GM18868 (cell line): Measurements from ENCODE around the gene DFFA.
"Not testable (repeated sequence)": the region's sequence is repeated elsewhere in the genome, so short reads cannot be mapped to it uniquely, and the experiment has no call there.

Experiments
- ATAC-seq: cut with Tn5 transposase; IDR thresholded peaks from one replicate; pipeline ENCODE4 v1.9.1; 2021; ENCODE audit warnings: mild to moderate bottlenecking, moderate library complexity; ENCODE audit not compliant: unreplicated experiment

Gene DFFA

DNA sequence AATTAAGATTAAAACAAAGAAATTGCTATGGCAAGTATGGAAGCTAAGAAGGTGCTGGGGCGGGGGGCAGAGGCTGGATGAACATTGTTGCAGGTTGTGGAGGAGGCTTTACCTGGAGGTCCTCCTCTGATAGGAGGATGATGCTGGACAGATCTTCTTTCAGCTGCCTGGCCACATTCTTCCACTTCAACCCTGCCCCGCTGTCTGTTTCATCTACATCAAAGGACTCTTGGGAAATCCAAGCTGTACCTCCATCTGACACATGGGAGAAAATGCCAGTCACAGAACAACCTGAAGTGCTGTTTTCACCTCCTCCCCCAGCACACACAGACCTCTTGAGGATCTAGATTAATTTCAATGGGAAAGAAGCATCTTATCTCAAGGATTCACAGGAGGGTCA, 5.3 kb downstream of the DFFA start:
- ATAC-seq, result no peak

DNA sequence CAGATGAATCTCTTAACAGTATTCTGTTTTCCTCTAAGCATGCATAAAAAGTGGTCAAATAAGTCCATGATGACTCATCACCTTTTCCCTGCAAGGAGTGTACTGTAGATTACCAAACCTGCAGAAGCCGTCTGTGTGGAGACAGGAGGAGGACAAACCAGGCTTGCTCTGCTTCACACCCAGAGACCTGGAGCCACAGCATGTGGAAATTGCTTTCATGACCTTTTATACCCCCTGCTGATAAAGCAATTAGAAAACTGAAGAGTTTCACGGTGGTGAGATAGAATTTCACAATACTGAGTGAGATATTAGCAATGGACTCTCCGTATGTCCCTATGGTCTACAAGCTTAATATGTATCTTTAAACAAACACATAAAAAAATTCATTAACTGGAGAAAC, 13.1 kb downstream of the DFFA start:
- no peak for ATAC-seq

DNA sequence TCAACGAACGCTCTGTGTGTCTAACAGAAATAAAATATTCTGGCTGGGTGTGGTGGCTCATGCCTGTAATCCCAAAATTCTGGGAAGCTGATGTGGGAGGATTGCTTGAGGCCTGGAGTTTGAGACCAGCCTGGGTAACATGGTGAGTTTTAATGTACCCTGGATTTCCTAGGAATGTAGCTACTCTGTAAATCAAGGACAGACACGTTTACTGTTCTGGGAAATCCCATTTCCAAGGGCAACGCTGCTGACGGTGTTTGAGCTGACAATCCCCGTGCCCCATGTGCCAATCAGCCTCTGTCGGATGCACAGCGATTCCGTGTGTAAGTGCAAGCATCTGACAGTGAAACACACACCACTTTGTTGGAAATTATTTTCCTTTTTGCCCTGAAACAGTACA, 14.5 kb downstream of the DFFA start:
- ATAC-seq, result no peak

DNA sequence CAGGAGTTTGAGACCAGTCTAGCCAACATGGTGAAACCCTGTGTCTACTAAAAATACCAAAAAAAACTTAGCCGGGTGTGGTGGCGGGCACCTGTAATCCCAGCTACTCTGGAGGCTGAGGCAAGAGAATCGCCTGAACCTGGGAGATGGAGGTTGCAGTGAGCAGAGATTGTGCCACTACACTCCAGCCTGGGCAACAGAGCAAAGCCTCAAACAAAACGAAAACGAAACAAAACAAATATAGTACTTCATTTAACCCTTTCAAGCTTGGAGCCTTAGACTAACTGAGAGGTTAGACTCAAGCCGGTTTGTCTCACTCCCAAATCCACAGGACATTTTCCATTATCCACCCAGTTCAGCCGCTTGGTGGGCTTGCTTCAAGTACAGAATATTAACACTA, 14.9 kb downstream of the DFFA start:
- not testable (repeated sequence) for ATAC-seq

DNA sequence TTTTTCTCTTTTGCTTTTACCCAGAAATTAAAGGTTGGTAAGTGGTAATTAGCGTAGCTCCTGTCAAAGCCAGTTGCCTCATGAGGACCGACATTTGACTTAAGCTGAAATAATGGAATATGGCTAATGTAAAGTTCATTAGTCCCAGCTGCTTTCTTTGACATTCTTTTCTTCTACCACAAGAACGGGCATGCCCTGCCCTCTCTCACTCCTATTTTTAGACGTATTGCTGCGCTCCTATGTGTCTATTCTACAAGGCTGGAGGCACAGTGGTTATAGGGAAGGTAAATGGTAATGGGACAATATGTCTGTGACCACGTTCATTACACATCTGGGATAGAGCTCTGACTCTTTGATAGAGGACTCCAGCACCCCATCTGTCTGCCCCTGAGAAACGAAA, 15.7 kb downstream of the DFFA start:
- ATAC-seq, result no peak

DNA sequence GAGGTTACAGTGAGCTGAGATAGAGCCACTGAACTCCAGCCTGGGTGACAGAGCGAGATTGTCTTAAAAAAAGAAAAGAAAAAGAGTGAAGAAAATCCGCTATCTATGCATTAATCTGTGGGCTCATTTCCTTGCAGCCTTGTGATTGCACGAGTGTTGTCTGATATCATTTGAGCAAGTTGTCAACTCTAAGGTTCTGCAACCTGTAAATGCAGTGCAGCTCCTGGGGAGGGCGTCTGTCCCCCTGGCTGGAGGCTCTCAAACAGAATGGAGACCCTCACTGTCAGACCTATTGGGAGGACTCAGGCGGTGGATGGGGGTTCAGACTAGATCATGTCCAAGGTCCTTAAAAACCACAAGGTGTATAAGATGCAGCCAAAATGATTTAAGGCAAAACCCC, 16.3 kb downstream of the DFFA start:
- no peak for ATAC-seq

DNA sequence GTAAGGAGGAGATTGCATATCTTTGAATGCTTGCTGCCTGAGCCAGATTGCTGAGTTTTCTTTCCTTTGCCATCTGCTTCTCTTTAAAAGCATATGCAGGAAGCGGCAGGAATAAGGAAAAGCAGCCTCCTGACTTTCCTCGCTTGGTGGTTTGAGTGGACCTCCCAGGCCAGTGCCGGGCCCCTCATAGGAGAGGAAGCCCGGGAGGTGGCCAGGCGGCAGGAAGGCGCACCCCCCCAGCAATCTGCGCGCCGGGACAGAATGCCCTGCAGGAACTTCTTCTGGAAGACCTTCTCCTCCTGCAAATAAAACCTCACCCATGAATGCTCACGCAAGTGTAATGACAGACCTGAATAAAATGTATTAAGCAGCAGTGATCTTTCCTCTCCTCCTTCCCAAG, 21.0 kb downstream of the DFFA start:
- ATAC-seq, result no peak

DNA sequence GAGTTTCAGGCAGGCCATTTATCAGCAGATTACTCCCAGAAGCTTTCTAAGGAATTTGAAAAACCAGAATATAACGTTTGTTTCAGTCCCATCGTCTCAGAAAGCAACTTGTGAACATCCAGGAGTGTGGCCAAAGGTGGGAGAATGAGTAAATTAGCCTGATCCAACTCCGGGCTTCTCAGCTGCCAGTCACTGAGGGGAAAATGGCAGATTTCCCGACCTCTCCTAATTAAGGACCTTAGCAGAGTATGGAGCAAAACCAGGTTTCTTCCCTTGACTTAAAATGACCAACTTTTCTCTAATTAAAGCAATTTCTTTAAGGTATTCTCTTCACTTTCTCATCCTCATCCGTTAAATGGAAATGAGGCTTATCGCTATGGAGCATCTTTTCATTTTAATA, 21.5 kb downstream of the DFFA start:
- ATAC-seq, result no peak

DNA sequence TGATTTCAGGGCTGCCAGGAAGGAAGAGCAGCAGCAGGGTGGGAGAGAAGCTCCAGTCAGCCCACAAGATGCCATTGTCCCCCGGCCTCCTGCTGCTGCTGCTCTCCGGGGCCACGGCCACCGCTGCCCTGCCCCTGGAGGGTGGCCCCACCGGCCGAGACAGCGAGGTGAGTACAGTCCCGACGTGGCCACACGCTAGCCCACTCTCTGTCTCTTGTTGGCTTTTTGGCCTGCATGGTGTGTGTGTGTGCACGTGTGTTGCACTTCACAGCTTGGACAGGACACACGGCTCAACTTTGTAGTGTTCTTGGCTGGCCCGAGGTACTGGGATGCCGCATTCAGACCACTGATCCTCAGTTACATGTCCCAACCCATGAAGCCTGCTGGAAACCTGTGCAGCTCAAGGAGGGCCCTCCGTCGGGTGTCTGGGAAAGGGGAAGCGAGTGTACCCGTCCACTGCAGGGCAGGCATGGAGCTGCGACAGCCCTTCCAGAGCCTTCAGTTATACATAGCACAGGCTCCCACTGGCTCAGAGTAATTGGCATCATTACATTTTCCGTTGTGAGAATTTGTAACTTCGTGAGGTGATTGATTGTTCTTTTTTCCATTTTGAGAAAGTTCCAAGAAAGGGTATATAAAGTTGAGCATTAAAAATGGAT, 22.0 kb downstream of the DFFA start:
- no peak for ATAC-seq

DNA sequence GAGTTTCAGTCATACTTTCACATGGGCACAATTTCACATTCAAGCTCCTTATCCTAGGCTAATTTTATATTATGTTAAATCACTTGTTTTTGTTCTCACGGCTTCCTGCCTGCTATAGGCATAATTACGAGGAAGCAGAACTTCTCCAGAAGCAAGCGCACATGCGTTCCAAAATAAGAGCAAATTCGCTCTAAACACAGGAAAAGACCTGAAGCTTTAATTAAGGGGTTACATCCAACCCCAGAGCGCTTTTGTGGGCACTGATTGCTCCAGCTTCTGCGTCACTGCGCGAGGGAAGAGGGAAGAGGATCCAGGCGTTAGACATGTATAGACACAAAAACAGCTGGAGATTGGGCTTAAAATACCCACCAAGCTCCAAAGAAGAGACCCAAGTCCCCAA, 22.6 kb downstream of the DFFA start, which contains the start of gene CORT:
Gene CORT (plus strand): TSS at position 281 of the 400 bp plus-strand sequence. CDS start 193 bp downstream, outside the sequence.
- ATAC-seq, result no peak

DNA sequence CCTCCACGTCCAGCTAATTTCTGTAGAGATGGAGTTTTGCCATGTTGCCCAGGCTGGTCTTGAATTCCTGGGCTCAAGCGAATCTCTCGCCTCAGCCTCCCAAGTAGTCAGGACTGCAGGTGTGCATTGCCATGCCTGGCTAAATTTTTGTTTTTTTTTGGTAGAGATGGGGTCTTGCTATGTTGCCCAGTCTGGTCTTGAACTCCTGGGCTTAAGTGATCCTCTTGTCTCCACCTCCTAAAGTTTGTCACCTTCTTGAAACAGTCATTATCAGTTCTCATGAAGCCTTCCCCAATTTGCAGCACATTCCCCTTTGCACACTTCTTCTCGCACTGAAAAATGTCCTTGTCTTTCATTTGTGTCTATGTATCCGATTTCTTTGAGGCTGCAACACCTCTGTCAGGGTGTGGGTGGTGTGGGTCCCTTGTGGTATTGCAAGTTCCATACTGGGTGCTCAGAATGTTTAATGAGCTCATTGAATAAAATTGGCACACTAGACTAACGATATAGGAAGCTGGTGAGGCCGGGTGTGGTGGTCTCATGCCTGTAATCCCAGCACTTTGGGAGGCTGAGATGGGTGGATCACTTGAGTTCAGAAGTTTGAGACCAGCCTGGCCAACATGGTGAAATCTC, 25.4 kb downstream of the DFFA start:
- no peak for ATAC-seq

DNA sequence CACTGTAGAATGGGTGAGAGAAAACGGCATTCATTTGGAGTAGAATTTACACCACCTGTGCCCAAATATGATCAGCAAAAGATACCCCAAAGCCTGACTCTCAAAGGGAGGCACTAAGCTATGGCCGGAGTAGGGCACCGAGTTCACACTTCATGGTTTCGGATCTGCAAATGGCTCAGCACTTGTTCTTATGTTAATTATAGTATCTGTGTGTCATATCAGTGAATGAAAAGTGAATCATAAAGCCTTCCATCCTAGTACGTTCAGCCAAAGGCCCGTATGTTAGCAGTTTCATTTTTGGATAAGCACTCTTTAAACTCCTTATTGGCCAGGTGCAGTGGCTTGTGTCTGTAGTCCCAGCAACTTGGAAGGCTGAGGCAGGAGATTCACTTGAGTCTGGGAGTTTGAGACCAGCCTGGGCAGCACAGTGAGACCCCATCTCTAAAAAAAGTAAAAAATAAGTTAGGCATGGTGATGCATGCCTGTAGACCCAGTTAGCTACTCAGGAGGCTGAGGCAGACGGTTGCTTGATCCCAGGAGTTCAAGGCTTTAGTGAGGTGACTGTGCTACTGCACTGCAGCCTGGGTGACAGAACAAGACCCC, 27.4 kb downstream of the DFFA start:
- no peak for ATAC-seq

DNA sequence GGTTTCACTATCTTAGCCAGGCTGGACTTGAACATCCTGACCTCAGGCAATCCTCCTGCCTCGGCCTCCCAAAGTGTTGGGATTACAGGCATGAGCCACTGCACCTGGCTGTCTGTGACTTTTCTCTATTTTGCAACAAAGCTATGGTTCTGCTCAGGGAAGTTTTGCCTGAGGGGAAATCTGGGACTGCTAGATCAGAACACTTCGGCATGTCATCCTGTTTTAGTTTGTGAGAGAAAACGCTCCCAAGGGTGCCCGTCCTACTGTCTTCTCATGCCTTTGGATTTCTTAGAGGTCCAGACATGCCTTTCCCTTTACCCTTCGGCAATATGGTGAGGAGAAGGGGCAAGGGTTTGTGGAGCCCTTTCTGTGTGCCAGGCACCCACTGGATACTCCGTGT, 28.1 kb downstream of the DFFA start:
- no peak for ATAC-seq

DNA sequence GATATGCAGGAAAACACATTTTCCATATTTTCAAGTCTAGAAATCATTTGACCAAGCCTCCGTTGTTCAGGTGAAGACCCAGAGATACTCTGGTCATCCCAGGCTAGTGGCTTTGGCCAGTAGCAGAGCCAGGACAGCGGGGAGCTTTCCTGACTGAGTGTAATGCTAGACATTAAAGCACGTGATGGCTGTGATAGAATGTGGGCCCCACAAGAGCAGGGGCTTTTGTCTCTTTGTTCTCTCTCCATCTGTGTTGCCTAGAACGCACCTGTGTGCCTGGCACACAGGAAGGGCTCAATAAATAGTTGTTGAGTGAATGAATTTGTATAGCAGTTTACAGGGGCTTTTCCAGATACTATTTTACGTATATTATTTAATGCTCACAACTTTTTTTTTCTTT, 31.5 kb downstream of the DFFA start:
- no peak for ATAC-seq

DNA sequence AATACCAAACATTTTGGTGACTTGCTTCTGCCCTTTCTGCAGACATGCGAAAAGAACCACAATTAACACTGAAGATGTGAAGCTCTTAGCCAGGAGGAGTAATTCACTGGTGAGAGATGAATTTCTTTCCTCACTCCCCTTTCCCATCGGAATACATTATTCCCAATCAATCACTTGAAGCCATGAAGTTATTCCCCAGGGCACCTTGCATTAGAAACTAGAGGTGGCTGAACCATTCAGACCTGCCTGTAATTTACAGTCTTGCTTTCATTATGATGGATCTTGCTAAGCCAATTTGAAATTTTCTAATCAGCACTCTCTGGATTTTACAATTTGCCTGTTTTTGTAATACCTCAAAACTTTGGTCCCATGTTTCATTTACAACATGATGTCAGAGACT, 32.0 kb downstream of the DFFA start:
- no peak for ATAC-seq

DNA sequence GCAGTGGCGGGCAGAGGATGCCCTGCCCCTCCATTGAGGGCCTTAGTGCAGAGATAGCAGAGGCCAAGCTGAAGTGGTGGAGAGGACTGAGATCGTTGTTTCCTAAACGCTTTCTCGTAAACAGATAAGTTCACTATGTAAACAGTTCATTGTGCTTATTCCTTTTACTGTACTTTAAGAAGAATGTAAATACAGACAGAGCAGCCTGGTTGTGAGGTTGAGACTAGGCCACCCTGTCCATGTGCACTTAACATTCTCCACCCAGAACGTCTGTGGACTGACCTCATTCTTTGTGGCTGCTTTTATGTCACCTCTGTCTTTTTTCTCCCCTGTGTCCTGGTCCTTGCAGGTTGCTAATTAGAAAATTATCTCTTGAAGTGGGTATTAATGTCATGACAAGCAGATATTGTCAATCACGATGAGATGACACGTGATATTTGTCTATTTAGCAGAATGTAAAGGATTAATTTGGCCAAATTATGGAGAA, 33.6 kb downstream of the DFFA start:
- ATAC-seq, result no peak

DNA sequence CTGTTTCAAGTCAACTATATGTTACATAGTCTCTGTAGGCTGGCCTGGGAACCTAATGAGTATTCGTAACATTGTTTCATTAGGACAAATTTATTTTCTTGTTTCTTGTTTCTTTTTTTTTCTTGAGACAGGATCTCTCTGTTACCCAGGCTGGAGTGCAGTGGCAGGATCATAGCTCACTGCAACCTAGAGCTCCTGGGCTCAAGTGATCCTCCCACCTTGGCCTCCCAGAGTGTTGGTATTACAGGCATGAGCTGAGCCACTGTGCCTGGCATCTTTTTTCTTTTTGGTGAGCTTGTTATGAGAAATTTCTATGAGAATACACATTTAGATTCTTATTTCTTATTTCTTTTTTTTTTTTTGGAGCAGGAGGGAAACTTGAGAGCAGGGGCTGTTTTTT, 35.3 kb downstream of the DFFA start:
- ATAC-seq, result no peak

DNA sequence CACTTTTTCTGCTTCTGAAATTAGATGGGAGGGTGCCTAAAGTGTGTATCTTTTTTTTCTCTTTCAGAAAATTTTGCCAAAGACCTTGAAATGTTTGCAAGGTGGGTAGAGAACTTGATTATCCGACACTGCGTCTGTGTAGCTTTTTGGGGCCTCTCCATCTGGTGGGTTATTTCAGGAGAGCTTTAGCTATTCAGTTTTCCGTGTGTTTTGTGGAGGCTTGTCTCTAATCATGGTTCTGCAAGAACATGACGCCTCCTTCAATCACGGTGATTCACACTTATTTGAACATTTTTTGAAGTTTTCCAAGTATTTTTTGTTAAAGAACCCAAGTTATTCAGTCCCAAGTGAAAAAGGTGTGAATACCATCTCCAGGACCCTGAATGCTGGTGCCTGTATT, 37.7 kb downstream of the DFFA start:
- ATAC-seq, result no peak

DNA sequence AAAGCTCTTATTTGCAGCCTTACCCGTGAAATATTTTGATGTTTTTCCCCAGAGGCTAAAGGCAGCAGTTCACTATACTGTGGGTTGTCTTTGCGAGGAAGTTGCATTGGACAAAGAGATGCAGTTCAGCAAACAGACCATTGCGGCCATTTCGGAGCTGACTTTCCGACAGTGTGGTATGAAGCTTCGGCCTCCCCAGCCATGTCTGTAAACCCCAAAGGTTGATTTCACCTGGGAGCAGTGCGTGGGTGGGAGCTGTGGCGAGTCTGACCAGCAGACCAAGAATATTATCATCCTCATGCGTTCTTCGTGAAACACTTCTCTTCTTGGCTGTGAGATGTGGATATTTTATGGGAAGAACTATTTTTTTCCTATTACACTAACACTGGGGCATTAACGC, 38.5 kb downstream of the DFFA start:
- no peak for ATAC-seq

DNA sequence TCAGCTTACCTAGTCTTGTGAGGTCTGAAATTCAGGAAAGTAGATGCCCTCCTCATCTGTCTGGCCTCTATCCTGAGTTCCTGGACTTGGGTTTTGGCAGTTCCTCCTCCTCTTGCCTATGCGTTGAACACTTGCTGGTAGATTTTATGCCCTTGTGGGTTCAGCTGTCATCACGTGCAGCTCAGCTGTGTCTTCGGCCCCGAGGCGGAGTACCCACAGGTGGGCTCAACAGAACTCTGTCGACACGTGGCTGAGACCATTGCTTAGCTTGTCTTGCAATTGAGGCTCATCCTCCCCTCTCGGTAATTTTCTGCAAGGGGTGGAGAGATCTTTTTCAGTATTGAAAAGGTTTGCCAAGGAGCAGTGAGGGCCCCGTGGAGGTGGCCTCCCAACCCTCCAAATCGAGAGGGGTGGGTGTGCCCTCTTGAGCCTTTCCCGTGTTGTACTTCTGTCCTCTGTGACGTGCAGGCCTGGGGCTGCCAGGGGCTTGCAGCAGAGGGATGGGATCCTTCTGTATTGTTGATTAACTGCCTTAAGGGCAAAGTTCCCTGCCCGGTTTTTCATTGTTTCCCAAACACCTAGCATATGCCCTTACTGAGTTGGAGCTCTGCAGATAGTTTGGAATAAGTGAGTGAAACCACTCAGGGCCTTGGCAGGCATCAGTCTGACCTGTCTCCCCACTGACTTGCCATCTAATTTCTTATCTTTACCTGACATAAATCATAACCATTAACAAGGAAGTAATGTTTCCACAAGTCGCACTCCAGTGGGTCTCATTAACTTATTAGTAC, 39.2 kb downstream of the DFFA start:
- no peak for ATAC-seq

DNA sequence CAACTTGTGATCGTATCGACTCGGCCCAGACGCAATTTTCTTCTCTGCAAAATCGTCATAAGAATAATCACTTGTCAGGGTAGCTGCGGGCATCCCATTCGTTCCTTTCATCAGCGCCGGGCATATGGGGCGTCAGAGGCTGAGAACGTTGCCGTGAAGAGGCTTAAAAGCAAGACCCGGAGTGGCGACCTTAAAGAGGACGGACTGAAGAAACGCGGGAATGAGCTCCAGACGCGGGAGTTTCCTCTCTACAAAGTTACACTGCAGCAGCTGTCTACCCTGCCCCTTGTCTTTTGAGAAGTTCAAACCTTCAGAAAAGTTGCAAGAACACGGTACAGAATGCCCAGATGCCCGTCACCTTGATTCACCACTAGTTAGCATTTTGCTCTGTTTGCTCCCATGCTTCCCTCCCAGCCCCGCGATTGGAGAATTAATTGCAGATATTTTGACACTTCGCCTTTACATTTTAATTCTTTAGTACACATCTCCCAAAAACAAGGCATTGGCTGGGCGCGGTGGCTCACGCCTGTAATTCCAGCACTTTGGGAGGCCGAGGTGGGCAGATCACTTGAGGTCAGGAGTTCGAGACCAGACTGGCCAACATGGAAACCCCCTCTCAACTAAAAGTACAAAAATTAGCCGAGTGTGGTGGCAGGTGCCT, 41.1 kb downstream of the DFFA start:
- ATAC-seq, result no peak
